HG03558 (cell line): ENCODE measurements around the gene OSBPL5.

Source experiments
- ATAC-seq: cut with Tn5 transposase; IDR thresholded peaks from one replicate; pipeline ENCODE4 v1.9.1; 2021; ENCODE audit warnings: moderate number of reproducible peaks; ENCODE audit not compliant: unreplicated experiment; ENCODE audit errors: extremely low read depth

Gene OSBPL5

DNA sequence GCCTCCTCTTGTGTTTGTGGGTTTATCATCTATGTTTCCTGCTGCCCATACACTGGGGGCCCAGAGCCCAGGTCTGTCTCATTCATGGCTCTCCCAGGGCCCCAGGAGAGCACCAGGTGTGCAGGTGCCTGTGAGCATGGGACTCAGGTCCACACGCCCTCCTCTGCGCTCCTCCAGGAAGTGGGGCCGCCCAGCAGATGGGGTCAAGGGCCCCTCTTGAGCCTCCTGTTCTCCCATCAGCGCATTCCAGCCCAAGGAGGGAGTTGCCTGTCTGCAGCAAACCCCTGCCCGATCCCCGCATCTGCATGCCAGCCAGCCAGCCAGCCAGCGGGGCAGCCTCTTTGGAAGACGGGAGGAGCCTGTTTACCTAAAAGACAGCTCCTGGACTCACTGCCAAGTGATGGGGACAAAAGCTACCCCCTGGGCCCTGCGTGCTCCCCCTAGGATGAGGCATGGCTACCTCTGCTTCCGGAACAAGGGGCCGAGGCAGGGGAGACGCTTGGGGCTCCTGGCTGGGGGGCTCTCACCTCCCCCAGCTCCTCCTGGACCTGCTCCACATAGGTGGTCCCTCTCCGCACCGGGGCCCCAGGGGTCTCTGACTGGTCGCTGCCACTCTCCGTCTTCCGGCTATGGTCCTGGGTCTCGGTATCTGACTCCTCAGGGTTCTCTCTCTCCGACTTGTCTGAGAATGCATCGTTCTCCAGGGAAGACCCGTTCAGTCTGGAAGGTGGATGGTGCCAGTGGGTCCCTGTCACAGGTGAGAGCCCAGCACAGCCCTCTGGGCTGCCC, 58.2 kb downstream of the OSBPL5 start:
- ATAC-seq: no peak

DNA sequence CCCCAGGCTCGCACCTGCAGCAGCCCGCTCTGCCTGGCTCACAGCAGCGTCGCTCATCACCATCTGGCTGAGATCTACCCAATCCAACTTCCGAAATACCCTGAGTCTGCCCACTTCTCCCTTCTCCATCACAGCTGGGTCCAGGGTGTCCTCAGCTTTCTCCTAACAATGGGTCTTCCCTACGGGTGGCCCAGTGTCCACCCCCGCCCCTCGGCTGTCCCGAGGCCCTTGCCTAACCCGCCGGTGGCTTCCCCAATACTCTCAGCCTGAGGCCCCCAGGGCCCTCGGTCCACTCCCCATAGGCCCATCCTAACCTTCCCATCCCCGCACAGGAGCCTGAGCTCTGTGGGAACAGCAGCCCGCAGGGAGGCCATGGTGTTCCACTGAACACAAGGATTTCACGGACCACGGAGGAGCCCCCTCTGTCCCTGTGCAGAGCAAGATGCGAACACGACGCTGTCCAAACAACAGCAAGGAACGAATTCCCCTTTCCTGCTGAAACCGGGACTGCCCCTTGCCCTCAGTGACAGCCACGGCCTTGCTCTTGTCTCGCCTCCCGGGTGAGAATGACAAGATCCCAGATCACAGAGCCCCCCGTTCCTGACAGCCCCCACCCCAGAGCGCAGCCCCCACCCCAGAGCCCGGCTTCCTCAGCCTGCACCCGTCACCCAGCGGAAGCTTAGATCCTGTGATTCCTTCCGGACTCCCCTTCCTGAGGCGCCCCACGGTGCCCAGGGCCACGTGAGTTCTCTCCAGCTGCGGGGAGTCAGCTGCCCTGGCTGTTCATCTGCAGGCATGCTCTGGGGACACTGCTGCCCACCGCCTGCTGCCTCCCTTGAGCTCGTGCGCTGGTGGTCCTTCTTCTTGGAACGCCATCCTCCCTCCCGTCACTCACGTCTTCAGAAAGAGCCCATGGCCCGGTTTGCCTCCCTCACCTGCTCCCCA, 59.0 kb downstream of the OSBPL5 start:
- no peak for ATAC-seq

DNA sequence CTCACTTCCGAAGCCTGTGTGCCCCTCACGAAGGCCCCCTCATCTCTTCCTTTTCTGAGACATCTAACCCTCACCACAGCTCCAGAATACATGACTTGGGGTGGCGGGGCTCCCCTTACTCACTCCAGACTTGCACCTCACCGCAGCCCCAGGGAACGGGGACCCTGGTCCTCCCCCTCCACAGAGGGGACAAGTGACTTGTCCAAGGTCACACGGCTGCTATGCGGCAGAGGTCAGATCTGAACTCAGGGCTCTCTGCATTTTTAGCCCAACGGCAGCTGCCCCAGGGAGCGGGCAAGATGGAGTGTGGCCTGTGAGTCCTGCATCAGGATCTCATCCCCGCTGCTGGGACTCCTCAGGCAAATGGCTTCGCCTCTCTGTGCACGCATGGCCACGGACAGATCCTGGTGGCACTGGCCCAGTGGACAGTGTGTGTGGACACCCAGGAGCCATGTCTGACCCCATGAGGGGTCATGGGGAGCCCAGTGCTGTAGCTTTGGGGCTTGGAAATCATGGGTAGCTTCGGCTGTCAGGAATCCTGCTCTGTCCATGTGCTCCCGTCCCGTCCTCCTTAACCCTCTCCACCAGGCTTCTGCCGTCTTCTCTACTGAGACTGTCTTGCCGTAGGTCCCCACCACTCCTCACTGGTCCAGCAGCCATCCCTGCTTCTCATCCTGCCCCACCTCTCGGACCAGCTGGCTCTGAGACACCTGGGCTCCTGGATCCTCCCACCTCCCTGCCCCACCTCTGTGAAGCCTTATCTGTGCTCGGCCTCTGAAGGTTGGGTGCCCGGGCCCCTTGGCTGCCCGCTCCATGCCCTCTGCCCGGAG, 59.9 kb downstream of the OSBPL5 start:
- no peak for ATAC-seq

DNA sequence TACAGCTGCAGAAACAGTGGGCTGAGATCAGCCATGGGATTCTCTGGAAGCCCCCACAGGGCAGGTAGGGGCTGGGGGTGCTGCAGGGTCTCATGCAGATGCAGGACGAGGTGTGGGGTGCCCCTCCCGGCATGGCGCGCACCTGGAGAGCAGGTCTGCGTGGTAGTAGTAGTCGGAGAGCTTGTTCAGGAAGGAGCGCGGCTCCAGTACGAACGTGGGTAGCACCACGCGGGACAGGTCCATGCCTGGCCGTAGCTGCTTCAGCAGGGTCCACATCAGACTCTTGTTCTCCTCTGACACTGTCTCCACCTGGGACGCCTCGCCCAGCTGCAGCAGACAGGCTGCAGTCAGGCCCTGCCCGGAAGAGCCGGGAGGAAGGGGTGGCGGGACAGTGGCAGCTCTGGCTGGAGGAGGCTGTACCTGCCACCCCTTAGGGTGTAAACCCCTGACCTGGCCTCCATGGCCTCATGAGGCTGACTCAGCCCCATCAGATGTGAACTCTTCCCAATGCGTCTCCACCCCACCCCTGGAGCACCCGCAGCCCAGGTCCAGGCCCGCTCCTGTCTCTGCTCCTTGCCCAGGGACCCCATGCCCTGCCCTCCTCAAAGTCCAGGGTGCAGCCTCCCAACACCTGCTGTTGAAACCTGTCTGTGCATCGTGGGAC, 60.9 kb downstream of the OSBPL5 start:
- no peak for ATAC-seq

DNA sequence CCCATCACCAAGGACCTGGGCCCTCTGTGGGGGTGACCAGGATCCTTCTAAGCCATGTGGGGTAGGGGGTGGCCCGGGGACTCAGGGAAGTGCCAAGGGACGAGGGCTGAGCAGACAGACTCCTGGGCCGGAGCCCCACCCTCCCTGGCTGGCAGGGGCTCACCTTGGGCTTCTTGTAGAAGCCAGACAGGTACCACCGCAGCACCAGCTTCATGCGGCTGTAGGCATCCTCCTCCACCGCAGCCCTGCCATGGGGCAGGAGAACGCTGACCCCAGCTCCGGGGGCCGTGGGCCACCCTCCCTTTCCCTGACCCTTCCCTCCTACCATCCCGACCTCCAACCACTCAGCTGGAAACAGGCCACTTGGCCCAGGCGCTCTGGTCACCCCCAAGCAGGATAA, 62.0 kb downstream of the OSBPL5 start:
- ATAC-seq: no peak

DNA sequence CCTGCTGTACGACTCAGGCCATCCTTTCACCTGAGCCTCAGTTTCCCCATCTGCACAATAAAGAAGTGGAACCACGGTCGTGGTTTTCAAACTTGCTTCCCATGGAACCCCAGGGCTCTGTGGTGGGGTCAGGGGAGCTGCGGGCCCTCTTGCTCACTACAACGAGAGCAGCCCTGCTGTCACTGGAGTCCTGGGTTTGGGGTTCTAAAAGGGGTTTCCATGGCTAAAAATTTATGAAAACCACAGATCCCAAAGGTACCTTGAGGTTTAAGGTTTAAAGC, 62.5 kb downstream of the OSBPL5 start:
- no peak for ATAC-seq

DNA sequence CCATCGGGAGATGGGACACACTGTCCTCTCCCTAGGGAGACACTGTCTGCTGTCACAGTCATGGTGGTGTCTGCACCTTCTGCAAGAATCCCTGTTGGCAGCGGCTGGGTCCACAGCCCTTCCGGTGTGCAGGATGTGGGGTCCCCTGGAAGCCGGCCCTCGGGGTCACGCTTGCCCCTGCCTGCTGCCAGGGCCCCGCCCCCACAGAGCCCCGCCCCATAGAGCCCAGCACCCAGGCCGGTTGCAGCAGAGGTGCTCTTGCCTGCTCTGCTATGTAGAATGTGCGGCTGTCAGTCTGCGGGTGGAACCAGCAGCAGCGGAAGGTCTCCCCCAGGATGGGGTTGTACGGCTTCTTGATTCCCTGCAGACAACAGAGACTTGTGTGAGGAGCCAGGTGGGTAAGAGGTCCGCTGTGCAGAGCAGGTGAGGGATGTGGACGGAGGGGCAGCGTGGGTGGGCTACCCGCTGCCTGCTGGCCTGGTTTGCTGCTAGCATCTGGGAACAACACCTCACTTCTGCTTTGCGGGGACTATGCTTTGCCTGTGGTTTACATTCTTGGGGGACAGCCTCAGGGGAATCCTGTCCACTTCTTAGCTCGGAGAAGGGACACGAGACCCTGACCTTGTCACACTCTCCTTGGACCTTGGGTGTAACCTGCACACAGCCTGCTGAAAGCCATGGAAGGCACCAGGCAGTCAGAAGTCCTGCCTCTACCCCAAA, 63.0 kb downstream of the OSBPL5 start:
- ATAC-seq: no peak

DNA sequence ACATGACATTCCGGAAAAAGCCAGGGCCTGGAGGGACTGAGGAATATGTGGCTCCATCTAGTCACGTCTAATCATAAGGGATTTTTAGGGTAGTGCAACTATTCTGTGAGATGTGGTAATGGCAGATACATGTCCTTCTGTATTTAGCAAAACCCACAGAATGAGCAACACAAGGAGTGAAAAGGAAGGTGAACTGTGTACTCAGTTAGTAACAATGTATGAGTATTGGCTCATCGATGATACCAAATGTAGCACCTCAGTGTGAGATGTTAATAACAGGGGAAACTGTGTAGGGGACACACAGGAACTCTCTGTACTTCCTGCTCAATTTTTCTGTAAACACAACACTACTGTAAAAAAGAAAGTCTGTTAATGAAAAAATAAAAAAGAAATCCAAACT, 65.9 kb downstream of the OSBPL5 start:
- ATAC-seq: no peak

DNA sequence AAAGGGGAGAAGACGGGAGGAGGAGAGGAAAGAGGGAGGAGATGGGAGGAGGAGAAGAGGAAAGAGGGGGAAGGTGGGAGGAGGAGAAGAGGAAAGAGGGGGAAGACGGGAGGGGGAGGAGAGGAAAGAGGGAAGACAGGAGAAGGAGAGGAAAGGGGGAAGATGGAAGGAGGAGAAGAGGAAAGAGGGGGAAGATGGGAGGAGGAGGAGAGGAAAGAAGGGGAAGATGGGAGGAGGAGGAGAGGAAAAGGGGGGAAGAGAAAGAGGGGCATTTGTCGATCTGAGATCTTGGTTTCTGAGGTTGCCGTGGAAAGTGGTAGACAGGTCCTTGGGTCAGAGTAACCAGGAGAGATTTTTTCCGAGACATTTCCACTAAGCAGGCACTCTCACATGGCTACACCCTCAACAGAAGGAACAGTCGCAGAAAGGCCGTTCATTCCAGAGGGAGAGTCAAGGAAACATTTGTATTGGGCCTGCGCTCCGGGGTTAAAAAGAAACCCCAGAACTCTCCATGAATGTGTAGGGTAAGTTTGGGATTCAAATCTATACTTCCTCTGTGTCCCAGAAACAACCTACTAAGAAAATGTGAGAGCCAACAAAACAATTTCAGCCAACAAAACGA, 68.1 kb downstream of the OSBPL5 start:
- no peak for ATAC-seq

DNA sequence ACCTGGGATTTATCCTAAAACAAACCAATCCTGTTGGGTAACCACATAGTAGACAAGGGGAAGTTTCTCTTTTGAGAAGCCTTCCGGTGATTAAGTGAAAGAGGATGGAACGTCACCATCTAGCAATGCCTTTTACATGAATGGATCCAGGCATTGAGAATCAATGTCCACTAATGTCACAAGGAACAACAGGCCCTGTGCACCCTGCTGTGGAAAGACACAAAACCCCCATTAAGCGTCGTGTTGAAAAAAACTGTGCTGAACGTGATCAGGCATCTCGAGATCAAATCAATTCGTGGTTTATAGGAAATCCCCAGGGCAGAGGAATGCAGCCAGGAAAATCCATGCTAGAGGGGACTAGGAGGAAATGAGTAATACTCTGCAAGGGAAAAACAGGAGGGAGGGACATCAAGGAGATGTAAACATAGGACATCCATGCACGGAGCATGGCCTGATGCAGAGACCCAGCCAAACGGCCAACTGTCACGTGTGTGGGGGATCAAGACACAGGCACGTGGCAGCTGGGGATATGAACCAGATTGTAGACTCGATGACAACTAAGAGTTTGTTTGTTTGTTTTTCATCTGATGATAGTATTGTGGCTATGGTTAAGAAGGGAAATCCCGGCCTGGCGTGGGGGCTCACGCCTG, 69.3 kb downstream of the OSBPL5 start:
- no peak for ATAC-seq

DNA sequence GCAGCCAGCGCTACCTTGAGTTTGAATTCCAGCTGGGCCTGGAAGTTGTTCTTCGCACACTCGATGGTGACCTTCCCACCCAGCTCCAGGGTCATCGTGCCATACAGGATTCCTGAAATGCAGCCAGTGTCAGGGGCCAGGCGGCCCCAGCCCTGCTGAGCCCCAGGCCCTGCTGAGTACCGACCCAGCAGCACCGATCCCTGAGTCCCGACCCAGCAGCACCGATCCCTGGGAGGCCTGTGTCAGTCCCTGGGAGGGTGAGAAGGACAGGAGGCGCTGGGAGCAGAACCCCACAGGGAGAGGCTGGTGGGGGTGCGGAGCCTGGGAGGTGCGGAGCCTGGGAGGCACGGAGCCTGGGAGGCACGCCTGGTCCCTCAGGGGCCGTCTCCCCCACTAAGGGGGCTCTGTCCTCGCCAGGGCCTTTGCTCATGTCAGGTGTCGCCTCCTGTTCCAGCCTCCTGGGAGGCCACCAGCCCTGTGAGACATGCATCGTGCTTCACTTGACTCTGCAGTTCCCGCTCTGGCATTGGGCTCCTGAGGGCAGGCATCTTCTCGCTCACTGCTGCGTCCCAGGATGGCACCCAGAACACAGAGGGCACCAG, 70.8 kb downstream of the OSBPL5 start:
- ATAC-seq: no peak

DNA sequence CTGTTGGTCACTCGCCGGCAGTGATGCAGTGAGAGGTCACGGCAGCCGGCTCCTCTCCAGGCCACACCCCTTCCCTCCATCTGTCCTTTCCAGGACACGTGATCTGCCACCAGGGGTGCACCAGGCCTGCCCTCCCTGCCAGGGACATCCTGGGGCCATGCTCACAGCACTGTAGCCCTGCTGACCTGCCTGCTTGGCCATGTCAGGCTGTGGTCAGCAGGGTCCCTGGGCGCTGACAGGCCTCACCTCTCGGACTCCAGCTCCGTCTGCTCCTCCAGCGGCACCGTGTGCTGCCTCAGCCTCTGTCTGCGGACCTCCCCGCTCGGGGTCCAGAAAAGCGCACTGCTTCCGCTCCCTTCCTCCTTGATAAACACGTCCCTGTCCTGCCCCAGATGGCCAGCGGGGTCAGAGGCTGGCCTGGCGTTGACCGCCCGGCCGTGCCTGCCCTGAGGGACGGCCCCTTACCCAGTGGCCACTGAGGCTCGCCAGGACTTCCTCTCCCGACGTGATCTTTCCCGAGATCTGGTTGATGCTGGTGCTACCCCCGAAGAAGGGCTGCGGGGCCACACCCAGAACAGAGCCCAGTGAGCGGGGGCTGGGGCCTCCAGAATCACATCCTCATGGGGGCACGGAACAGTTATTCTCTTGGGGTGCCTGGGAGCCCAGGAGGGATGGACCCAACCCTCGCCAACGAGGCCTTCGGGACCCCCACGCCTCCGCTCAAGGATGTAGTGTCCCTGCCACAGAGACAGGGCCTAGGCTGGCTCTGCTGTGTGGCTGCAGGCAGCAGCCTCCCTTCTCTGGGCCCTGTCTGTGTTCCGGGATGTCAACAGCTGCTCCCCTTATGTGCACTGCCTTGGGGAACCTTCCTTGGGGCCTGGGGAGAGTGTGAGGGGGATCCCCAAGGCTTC, 71.6 kb downstream of the OSBPL5 start:
- no peak for ATAC-seq

DNA sequence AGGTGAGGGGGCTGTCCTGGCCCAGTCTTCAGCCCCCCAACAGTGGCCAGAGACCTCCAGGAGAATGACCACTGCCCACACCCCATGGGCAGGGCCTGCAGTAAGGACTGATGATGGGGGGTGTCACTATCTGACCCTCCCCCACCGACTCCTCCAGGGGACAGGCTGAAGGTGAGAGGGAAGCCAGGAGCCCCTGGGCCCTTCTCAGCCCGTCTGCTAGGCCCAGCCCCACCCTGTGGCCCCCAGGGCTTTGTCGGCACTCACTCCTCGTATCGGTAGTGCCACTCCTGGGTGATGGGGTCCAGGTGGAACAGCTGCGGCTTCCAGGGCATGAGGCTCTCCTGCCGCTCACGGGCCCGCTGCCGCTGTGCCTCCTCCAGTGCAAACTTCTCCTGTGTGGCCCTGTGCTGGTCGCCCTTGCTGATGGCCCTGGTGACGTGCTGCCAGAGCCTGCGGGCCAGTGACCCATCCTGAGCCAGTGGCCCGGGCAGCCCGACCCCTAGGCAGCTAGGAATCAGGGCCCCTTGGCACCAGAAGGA, 72.4 kb downstream of the OSBPL5 start:
- ATAC-seq: no peak

DNA sequence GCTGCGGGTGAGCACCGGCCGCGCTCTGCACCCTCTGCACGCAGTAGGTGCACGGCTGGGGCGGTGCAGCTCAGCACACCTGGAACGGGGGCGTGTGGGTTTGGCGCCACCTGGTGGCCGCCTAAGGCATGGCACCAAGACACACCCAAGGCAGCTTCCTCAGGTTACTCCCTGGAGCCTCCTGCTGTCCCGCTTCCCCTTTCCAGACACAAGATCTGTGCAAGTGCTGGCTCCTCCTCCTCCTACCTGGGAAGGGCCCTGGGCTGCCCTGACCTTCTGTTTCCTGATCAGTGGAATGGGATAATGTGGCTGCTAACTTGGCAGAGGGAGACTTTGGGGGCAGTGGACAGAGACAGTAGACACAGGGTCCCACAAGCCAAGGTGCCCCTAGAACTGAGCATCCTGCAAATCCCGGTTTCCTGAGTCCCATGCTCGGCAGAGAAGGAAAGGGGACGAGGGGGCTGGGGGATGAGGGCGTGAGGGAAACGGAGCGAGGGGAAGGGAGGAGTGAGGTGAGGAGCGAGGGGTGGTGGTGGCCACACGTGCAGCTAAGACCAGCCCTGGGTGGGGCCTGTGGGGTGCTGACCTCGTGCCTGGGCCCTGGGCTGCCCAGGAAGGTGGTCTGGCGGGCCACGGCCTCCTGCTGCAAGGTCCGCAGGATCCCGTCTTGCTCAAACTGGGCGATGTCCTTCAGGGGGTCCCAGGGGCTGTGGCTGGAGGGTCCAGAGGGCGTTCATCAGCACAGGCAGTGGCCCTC, 73.1 kb downstream of the OSBPL5 start:
- no peak for ATAC-seq

DNA sequence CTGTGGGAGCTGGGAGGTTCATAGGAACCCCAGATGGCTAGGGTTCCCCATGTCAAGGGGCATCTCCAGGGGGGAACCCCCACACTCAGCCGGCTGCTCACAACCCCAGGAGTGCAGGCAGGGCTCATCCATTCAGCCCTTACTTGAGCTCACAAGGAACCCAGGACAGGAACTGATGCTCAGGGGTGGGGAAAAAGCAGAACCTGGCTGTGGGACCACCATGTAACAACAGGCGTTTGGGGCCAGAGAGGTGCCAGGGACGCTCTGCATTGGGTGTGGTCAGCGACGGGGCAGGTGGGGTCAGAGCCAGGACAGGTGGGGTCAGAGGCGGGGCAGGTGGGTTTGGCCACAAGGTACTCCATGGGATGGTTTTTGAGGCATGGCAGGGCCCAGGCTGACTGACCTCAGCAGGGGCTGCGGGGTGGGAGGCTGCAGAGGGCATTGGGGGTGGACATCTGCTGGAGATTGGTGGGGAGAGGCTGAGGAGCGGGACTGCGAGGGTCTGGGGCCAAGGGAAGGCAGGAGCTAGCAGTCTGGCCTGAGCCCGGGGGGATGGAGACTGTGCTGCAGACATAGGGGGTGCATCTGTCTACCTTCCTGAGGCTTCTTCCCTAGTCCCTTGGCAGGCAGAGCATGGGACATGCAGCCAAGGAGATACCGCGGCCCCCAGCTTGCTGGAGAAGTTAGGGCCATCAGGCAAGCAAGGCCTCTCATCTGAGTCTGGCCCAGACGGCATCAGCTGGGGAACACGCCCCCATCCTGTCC, 73.8 kb downstream of the OSBPL5 start:
- ATAC-seq: no peak
